ENCODE results near the gene CSNK1E. TPM values are rescaled to one million over a fixed set of nuclear protein-coding genes. Genes with fewer than 3 reads are reported as not detected.
A peak's percentile ranks its signal among the peaks of the same experiment; 100 is the strongest.

The CSNK1E gene
- total and polyA plus RNA-seq, 4 donors, result 37.4 to 167 (median 152) TPM

DNA sequence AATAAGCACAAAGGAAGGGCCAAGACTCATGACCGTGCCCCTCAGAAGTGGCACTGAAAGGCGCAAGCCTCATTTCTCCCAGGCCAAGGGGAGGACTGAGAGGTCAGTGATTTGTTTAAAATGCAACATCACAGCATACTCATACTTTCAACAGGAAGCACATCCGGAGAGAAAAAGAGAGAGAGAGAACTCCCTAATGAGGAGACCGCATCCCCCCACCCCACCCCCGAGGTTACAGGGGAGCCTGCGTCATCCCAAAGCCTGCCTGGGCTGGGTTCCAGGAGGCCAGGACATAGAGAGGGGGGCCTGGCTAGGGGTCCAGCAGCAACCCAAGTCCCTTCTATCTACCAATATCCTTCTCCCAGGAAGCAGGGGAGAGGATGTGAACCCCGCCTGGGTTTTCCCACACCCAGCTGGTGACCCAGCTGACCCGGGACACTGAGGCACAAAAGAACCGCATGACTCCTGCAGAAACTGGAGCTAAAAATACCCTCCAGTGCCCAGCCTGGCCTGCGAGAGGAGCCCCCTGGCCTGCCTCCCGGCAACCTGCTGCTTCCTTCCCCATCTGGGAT, 3.8 kb downstream of the CSNK1E start:
- H3K27ac ChIP-seq (ENCODE audit: low read depth in 1 of 2, low read length in 2 of 2), result peak overlapping the region; percentile 46 to 49
- peak; percentile 83 to 91 for DNase-seq
- peaks cover 0 to 2% of the 10 kb centered on the region in 2 donors for H3K4me1 ChIP-seq (ENCODE audit: control insufficient read depth in 1 of 2, insufficient read depth in 2 of 2, low read length in 2 of 2)
- intact Hi-C loops (cut with DNase I), result loop anchor here in 1 of 2 donors (10.0 kb wide), 1 partner anchor 109 kb away; the partner anchor contains the start of gene MAFF
- no peaks in the 10 kb centered on the region for H3K27me3 ChIP-seq (ENCODE audit: control insufficient read depth in 1 of 2, insufficient read depth in 2 of 2, low read length in 1 of 2)
- H3K36me3 ChIP-seq (ENCODE audit: control insufficient read depth in 1 of 2, insufficient read depth in 2 of 2, low read length in 1 of 2), result no peaks in the 10 kb centered on the region
- H3K4me3 ChIP-seq (ENCODE audit: low read length in 2 of 2), result no peak overlapping the region
- WGBS, 2 donors, result 17 to 18% methylated on average over 11 of the region's 11 CpGs
- no peaks in the 10 kb centered on the region for H3K9me3 ChIP-seq (ENCODE audit: control insufficient read depth, low read length)
- no peak for ATAC-seq (ENCODE audit: low FRiP score)

DNA sequence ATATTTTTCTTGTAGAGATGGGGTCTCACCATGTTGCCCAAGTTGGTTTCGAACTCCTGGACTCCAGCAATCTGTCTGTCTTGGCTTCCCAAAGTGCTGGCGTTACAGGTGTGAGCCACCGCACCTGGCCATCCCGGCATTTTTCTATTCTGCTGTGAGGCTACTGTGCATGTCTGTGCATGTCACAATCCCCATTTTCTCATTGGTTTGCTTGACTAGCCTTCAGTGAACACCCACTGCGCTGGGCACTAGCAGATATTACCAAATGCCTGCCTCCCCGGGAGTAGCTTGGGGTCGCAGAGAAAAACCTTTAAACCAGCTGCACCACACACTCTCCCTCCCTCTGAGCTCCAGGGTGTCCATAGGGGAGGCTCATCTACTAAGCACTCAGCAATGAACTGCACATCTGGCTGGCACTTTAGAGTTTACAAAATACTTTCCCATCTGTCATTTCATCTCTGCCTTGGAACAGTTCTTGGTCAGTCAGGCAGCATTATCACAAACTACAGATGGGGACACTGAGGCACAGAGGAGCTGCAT, 4.9 kb downstream of the CSNK1E start:
- Histone ChIP-seq H3K4me1 (ENCODE audit: control insufficient read depth in 1 of 2, insufficient read depth in 2 of 2, low read length in 2 of 2) (peaks cover 0 to 2% of the 10 kb centered on the region in 2 donors), H3K4me3 (ENCODE audit: low read length in 2 of 2) (no peak overlapping the region), H3K36me3 (ENCODE audit: control insufficient read depth in 1 of 2, insufficient read depth in 2 of 2, low read length in 1 of 2) (no peaks in the 10 kb centered on the region), H3K27ac (ENCODE audit: low read depth in 1 of 2, low read length in 2 of 2) (peak overlapping the region in 1 of 2 donors; percentile 49), H3K9me3 (ENCODE audit: control insufficient read depth, low read length) (no peaks in the 10 kb centered on the region), H3K27me3 (ENCODE audit: control insufficient read depth in 1 of 2, insufficient read depth in 2 of 2, low read length in 1 of 2) (no peaks in the 10 kb centered on the region)
- ATAC-seq (ENCODE audit: low FRiP score) (no peak), DNase-seq (no peak)
- intact Hi-C loops (cut with DNase I), result loop anchor here in 1 of 2 donors (10.0 kb wide), 1 partner anchor 108 kb away; the partner anchor contains the start of gene MAFF
- 85 to 92% methylated on average over 7 of the region's 7 CpGs for WGBS, 2 donors

- H3K27ac ChIP-seq (ENCODE audit: low read depth in 1 of 2, low read length in 2 of 2), result peak overlapping the region in 1 of 2 donors; percentile 79
- ATAC-seq (ENCODE audit: low FRiP score), result no peak
- intact Hi-C loops (cut with DNase I), result loop anchor here in 1 of 2 donors (10.0 kb wide), 1 partner anchor 106 kb away; the partner anchor contains the start of gene MAFF
- H3K36me3 ChIP-seq (ENCODE audit: control insufficient read depth in 1 of 2, insufficient read depth in 2 of 2, low read length in 1 of 2), result no peaks in the 10 kb centered on the region
- no peaks in the 10 kb centered on the region for H3K9me3 ChIP-seq (ENCODE audit: control insufficient read depth, low read length)
- H3K4me1 ChIP-seq (ENCODE audit: control insufficient read depth in 1 of 2, insufficient read depth in 2 of 2, low read length in 2 of 2), result peaks cover 0 to 2% of the 10 kb centered on the region in 2 donors
- 59 to 68% methylated on average over 4 of the region's 4 CpGs for WGBS, 2 donors
- DNase-seq, result no peak
- H3K27me3 ChIP-seq (ENCODE audit: control insufficient read depth in 1 of 2, insufficient read depth in 2 of 2, low read length in 1 of 2), result no peaks in the 10 kb centered on the region
- no peak overlapping the region for H3K4me3 ChIP-seq (ENCODE audit: low read length in 2 of 2)
Observed at GRCh38 chr22:38311323-38311620, 6.0 kb downstream of the CSNK1E start.

GRCh38 chr22:38310518-38311322, 6.5 kb downstream of the CSNK1E start:
- no peak overlapping the region for H3K4me3 ChIP-seq (ENCODE audit: low read length in 2 of 2)

GRCh38 chr22:38309614-38310517, 7.4 kb downstream of the CSNK1E start:
- WGBS, 2 donors, result 23 to 29% methylated on average over 18 of the region's 18 CpGs
- Histone ChIP-seq H3K4me1 (ENCODE audit: control insufficient read depth in 1 of 2, insufficient read depth in 2 of 2, low read length in 2 of 2) (peaks cover 2 to 3% of the 10 kb centered on the region in 2 donors), H3K4me3 (ENCODE audit: low read length in 2 of 2) (no peak overlapping the region), H3K27me3 (ENCODE audit: control insufficient read depth in 1 of 2, insufficient read depth in 2 of 2, low read length in 1 of 2) (no peaks in the 10 kb centered on the region), H3K36me3 (ENCODE audit: control insufficient read depth in 1 of 2, insufficient read depth in 2 of 2, low read length in 1 of 2) (no peaks in the 10 kb centered on the region), H3K27ac (ENCODE audit: low read depth in 1 of 2, low read length in 2 of 2) (peak overlapping the region; percentile 24 to 79), H3K9me3 (ENCODE audit: control insufficient read depth, low read length) (no peaks in the 10 kb centered on the region)
- DNase-seq (no peak), ATAC-seq (ENCODE audit: low FRiP score) (peak; percentile 45)
- intact Hi-C loops (cut with DNase I), result loop anchor here in 1 of 2 donors (10.0 kb wide), 1 partner anchor 105 kb away; the partner anchor contains the start of gene MAFF

More at GRCh38 chr22:38310518-38311322, 6.5 kb downstream of the CSNK1E start:
- H3K36me3 ChIP-seq (ENCODE audit: control insufficient read depth in 1 of 2, insufficient read depth in 2 of 2, low read length in 1 of 2), result no peaks in the 10 kb centered on the region
- ATAC-seq (ENCODE audit: low FRiP score), result peak; percentile 30
- H3K27me3 ChIP-seq (ENCODE audit: control insufficient read depth in 1 of 2, insufficient read depth in 2 of 2, low read length in 1 of 2), result no peaks in the 10 kb centered on the region
- H3K9me3 ChIP-seq (ENCODE audit: control insufficient read depth, low read length), result no peaks in the 10 kb centered on the region
- 45 to 48% methylated on average over 18 of the region's 18 CpGs for WGBS, 2 donors
- H3K27ac ChIP-seq (ENCODE audit: low read depth in 1 of 2, low read length in 2 of 2), result peak overlapping the region; percentile 24 to 79
- intact Hi-C loops (cut with DNase I), result loop anchor here in 1 of 2 donors (10.0 kb wide), 1 partner anchor 106 kb away; the partner anchor contains the start of gene MAFF
- DNase-seq, result peak in 1 of 2 donors; percentile 70
- peaks cover 1 to 2% of the 10 kb centered on the region in 2 donors for H3K4me1 ChIP-seq (ENCODE audit: control insufficient read depth in 1 of 2, insufficient read depth in 2 of 2, low read length in 2 of 2)

- H3K36me3 ChIP-seq (ENCODE audit: control insufficient read depth in 1 of 2, insufficient read depth in 2 of 2, low read length in 1 of 2), result no peaks in the 10 kb centered on the region
- H3K9me3 ChIP-seq (ENCODE audit: control insufficient read depth, low read length), result no peaks in the 10 kb centered on the region
- H3K27ac ChIP-seq (ENCODE audit: low read depth in 1 of 2, low read length in 2 of 2), result no peak overlapping the region
- intact Hi-C loops (cut with DNase I), result no loop called here
- WGBS, 2 donors, result 54% methylated on average over 10 of the region's 10 CpGs
- DNase-seq, result no peak
- no peak for ATAC-seq (ENCODE audit: low FRiP score)
- H3K4me1 ChIP-seq (ENCODE audit: control insufficient read depth in 1 of 2, insufficient read depth in 2 of 2, low read length in 2 of 2), result peaks cover 2 to 3% of the 10 kb centered on the region in 2 donors
- no peak overlapping the region for H3K4me3 ChIP-seq (ENCODE audit: low read length in 2 of 2)
- no peaks in the 10 kb centered on the region for H3K27me3 ChIP-seq (ENCODE audit: control insufficient read depth in 1 of 2, insufficient read depth in 2 of 2, low read length in 1 of 2)
Observed at GRCh38 chr22:38308791-38309498, 8.3 kb downstream of the CSNK1E start.

GRCh38 chr22:38305471-38306448, 11.5 kb downstream of the CSNK1E start:
- Histone ChIP-seq H3K27ac (ENCODE audit: low read depth in 1 of 2, low read length in 2 of 2) (peak overlapping the region in 1 of 2 donors; percentile 69), H3K4me1 (ENCODE audit: control insufficient read depth in 1 of 2, insufficient read depth in 2 of 2, low read length in 2 of 2) (peaks cover 0 to 3% of the 10 kb centered on the region in 2 donors), H3K9me3 (ENCODE audit: control insufficient read depth, low read length) (no peaks in the 10 kb centered on the region), H3K27me3 (ENCODE audit: control insufficient read depth in 1 of 2, insufficient read depth in 2 of 2, low read length in 1 of 2) (no peaks in the 10 kb centered on the region), H3K36me3 (ENCODE audit: control insufficient read depth in 1 of 2, insufficient read depth in 2 of 2, low read length in 1 of 2) (peaks cover 0 to 4% of the 10 kb centered on the region in 2 donors), H3K4me3 (ENCODE audit: low read length in 2 of 2) (no peak overlapping the region)
- 38 to 39% methylated on average over 16 of the region's 16 CpGs for WGBS, 2 donors
- no peak for DNase-seq
- intact Hi-C loops (cut with DNase I), result no loop called here
- ATAC-seq (ENCODE audit: low FRiP score), result no peak

Measured in aorta (tissue), 5 donors.